Brain pericyte (primary cell): ENCODE data around the gene ARHGAP6.
"Not testable (repeated sequence)": the region's sequence is repeated elsewhere in the genome, so short reads cannot be mapped to it uniquely, and the experiment has no call there.

Source experiments
- DNase-seq: peaks from one replicate; pipeline ENCODE4 v3.0.0-alpha.2; 2012; ENCODE audit warnings: low read depth, low spot score

ARHGAP6 gene

DNA sequence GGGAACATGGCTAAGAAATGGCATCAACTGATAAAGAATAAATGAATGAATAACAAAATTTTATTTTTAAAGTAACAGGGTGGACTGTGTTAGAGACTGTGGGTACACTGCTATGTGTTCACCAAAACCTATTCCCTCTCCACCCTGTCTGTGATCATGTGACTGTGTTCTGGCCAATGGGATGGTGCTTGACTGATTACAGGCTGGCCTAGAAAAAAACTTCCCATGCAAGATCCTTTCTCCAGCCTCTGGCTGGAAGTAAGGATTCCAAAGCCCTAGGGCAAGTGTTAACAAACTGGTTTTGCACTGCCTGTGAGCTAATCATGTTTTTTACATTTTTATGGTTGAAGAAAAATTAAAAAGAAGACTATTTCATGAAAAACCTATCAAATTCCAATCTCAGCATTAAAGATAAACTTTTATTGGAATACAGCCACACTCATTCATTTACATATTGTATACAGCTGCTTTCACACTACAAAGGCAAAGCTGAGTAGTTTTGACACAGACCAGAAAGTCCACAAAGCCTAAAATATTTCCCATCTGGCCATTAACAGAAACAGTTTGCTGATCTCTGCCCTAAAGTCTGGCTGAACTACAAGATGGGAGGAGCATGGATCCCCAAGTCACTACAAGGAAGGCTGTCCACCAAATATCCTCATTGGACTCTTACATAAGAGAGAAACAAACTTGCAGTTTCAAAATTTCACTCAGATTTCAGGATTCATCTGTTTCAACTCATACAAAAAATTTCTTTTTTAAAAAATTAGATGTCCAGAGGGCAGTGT, 133.2 kb downstream of the ARHGAP6 start:
- no peak for DNase-seq

GRCh38 chrX:11531226-11531625, 134.5 kb downstream of the ARHGAP6 start:
- no peak for DNase-seq

GRCh38 chrX:11530621-11531020, 135.1 kb downstream of the ARHGAP6 start:
- no peak for DNase-seq

- no peak for DNase-seq
Observed at GRCh38 chrX:11528623-11529022, 137.1 kb downstream of the ARHGAP6 start.

DNA sequence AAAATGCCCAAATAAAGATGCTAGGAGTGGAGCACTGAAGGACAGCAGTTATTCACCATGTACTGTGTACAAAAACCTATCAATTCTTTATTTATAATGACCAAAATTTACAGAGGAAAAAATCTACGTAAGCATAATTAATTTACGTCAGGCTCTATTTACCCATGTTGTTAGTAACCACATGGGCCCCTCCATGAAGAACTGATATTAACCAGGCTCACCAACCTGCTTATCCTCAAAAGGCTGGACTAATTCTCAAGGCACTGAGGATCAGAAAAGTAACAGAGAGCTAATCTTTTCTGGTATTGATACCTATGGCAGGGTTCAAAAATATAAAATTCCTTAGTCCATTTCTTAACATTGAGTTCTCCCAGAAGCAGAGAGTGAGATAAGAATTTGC, 140.0 kb downstream of the ARHGAP6 start:
- no peak for DNase-seq

GRCh38 chrX:11519234-11519633, 146.5 kb downstream of the ARHGAP6 start:
- not testable (repeated sequence) for DNase-seq

- DNase-seq = no peak
Observed at GRCh38 chrX:11509786-11510185, 155.9 kb downstream of the ARHGAP6 start.

DNA sequence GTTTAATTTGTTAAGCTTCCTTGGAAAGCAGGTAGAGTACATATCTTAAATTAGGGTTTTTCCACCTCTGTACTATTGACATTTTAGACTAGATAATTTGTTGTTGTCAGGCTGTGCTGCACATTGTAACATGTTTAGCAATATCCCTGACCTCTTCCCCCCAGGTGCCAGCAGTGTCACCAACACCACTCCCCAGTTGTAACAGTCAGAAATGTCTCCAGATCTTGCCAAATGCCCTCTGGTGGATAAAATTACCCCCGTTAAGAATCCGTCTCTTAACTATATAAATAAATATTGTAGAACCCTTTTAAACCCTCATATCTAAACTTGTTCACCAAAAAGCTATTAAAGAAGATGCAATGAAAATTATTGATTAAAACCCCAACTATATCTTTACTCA, 161.5 kb downstream of the ARHGAP6 start:
- no peak for DNase-seq

DNA sequence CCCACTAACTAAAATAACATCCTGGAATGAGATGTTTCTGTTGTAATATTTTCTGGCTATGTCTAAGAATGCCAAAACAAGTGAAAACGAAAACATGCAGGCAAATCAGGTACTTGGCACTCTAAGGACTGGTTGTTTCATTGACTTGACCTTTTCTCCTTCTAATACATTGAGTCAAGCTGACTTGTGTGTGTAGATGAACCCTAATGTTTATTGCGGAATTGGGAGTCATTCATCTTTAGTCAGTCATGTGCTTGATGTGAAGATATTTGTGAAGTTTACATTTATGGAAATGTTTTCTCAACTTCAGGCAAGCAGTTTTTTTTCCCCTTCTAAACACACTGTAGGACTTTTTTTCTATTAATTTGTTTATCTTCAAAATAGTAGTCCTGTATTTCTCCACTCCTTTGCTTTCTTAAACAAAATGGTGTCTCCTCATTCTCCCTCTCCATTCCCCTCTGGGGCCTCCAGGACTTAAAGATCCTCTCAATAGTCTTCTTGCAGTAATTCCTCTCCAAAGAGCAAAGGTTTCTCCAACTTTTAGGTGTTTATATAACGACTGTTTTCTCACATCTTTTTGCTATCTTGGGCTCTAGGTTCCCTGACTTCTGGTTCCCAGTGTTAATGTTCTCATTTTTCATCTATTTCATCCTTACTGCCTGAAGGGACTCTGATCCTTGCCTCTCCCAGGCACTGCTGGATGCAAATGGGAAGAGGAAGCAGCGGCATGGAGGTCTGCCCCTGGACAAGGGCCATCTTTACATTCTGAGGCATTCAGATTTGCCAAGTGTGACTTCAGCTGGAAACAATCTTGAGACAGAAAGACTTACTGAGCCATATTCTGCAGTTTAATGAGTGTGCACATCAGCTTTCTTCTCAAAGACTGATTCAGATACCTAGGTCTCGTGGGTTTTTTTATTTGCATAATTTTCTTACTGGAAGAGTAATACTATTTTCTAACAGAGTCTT, 166.4 kb downstream of the ARHGAP6 start:
- no peak for DNase-seq

GRCh38 chrX:11491375-11491774, 174.3 kb downstream of the ARHGAP6 start:
- DNase-seq = not testable (repeated sequence)

GRCh38 chrX:11484290-11484689, 181.4 kb downstream of the ARHGAP6 start:
- DNase-seq = no peak

GRCh38 chrX:11481035-11481434, 184.7 kb downstream of the ARHGAP6 start:
- DNase-seq = no peak

GRCh38 chrX:11480626-11481025, 185.1 kb downstream of the ARHGAP6 start:
- DNase-seq = no peak

GRCh38 chrX:11478911-11479310, 186.8 kb downstream of the ARHGAP6 start:
- no peak for DNase-seq

DNA sequence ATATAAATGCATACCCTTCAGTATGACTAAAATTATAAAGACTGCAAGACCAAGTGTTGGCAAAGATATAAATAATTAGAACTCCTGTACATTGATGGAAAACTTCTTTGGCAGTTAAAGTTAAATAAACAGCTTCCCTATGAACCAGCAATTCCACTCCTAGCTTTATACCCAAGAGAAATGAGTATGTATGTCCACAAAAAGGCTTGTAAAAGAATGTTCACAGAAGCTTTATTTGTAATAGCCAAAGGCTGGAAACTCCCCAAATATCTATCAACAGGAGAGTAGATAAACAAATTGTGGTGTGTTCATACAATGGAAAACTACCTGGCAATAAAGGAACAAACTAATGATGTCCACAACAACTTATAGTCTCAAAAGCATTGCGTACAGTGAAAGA, 187.7 kb downstream of the ARHGAP6 start:
- no peak for DNase-seq

GRCh38 chrX:11474576-11474975, 191.1 kb downstream of the ARHGAP6 start:
- DNase-seq = no peak

GRCh38 chrX:11474021-11474420, 191.7 kb downstream of the ARHGAP6 start:
- no peak for DNase-seq

GRCh38 chrX:11472879-11473278, 192.8 kb downstream of the ARHGAP6 start:
- DNase-seq = no peak

- no peak for DNase-seq
Observed at GRCh38 chrX:11472381-11472780, 193.3 kb downstream of the ARHGAP6 start.

DNA sequence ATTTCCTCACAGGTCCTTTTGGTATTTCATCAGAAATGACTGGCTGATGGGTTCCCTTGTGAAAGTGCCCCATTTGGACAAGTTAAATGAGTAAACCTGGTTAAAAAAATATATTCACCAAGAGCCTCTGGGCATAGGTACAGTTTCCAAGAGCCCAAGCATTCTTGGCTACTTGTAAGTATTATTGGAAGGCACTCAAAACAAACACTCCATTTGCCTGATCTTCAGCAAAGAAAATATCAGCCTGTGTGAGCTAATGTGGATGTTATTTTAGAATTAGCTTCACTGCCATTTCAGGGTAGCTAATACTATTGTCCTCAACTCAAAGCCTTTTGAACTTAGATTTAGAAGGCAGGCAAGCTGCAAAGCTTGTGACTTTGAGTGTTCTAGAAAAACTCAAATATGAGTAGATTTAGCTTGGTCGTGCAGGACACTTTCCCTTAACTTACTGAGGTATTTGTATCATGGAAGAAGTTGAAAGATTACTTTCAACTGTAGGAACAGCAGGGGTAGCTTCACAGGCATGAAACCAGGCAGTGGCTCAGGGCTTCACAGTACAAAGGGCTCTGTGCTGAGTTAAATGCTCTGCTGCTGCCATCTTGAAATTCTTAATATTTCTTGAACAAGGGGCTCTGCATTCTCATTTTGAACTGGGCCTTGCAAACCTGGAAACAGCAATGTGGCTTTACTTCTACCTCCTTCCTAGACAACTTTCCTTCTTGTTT, 195.3 kb downstream of the ARHGAP6 start:
- DNase-seq = peak; percentile 76

- DNase-seq = no peak
Observed at GRCh38 chrX:11465648-11466411, 199.9 kb downstream of the ARHGAP6 start.
